ENCODE measurements around the gene AMPD3. TPM values are rescaled to one million over a fixed set of nuclear protein-coding genes. Genes with fewer than 3 reads are reported as not detected.

Gene AMPD3
- total and polyA plus RNA-seq, 2 of the 13 experiments (the other 11 are each of a cell fraction or from before 2014, with no cell fraction given), result 0.33 to 2.3 TPM

- TF ChIP-seq PAWR (CRISPR knock-in tag; IDR thresholded peaks at IDR 0.05; ENCODE audit: borderline replicate concordance), result no peak
- TF ChIP-seq MBD4 (IDR thresholded peaks at IDR 0.05; ENCODE audit: borderline replicate concordance, low read length), result no peak
- no peak for TF ChIP-seq SUZ12 (IDR thresholded peaks at IDR 0.05; ENCODE audit: low read depth, low read length)
- TF ChIP-seq RFX3 (CRISPR knock-in tag; IDR thresholded peaks at IDR 0.05), result peak; percentile 96
- no peak for TF ChIP-seq ZNF180 (CRISPR knock-in tag; IDR thresholded peaks at IDR 0.05; ENCODE audit: borderline replicate concordance, low read depth)
- TF ChIP-seq TMF1 (CRISPR knock-in tag; IDR thresholded peaks at IDR 0.05; ENCODE audit: low read depth), result no peak
- no peak for TF ChIP-seq ZEB1 (IDR thresholded peaks at IDR 0.05; ENCODE audit: insufficient replicate concordance, low read depth)
- TF ChIP-seq ATAD3A (CRISPR knock-in tag; IDR thresholded peaks at IDR 0.05), result no peak
- TF ChIP-seq ZNF678 (CRISPR knock-in tag; IDR thresholded peaks at IDR 0.05), result no peak
- peak; percentile 87 for TF ChIP-seq TAF1 (CRISPR knock-in tag; IDR thresholded peaks at IDR 0.05)
- no peak for TF ChIP-seq ZNF570 (CRISPR knock-in tag; IDR thresholded peaks at IDR 0.05; ENCODE audit: borderline replicate concordance)
- TF ChIP-seq ZFYVE20 (CRISPR knock-in tag; IDR thresholded peaks at IDR 0.05; ENCODE audit: borderline replicate concordance, low read depth), result no peak
- TF ChIP-seq ZNF782 (CRISPR knock-in tag; IDR thresholded peaks at IDR 0.05; ENCODE audit: borderline replicate concordance), result peak; percentile 55; the same call in 1 of the 2 replicates
- 0 out of 2 replicates have a peak, but pooled peaks have one; percentile 54 for TF ChIP-seq ETS1 (CRISPR knock-in tag; IDR thresholded peaks at IDR 0.05)
- no peak; the same call in 1 of the 2 replicates for TF ChIP-seq ZNF710 (CRISPR knock-in tag; IDR thresholded peaks at IDR 0.05; ENCODE audit: borderline replicate concordance)
- no peak for TF ChIP-seq HIVEP1 (CRISPR knock-in tag; IDR thresholded peaks at IDR 0.05)
- TF ChIP-seq MAFG (CRISPR knock-in tag; IDR thresholded peaks at IDR 0.05), result no peak
- peak; percentile 73; the same call in 1 of the 2 replicates for TF ChIP-seq PRDM10 (CRISPR knock-in tag; IDR thresholded peaks at IDR 0.05; ENCODE audit: low read depth)
- no peak for TF ChIP-seq ZBTB2 (CRISPR knock-in tag; IDR thresholded peaks at IDR 0.05; ENCODE audit: low read depth)
- no peak for TF ChIP-seq HDAC6 (IDR thresholded peaks at IDR 0.05; ENCODE audit: low read depth, low read length)
- TF ChIP-seq ZFP82 (CRISPR knock-in tag; IDR thresholded peaks at IDR 0.05; ENCODE audit: borderline replicate concordance), result no peak
- TF ChIP-seq CBX5 (CRISPR knock-in tag; IDR thresholded peaks at IDR 0.05; ENCODE audit: borderline replicate concordance), result peak; percentile 65
These were observed 86.0 kb downstream of the AMPD3 start, which contains the start of gene RNF141 (continued) for GRCh38 chr11:10540915-10541560.

All from HepG2 (cell line).